GM21360 (cell line): ENCODE measurements around the gene SEMA4A.
"Not testable (repeated sequence)": the region's sequence is repeated elsewhere in the genome, so short reads cannot be mapped to it uniquely, and the experiment has no call there.

ENCODE experiments used
- ATAC-seq: cut with Tn5 transposase; IDR thresholded peaks from one replicate; pipeline ENCODE4 v1.9.1; 2021; ENCODE audit warnings: mild to moderate bottlenecking, moderate library complexity; ENCODE audit not compliant: unreplicated experiment

Gene SEMA4A

GRCh38 chr1:156155756-156156510 lies 2.5 kb downstream of the SEMA4A start:
- ATAC-seq = no peak

- ATAC-seq = no peak
These were observed 4.1 kb downstream of the SEMA4A start for GRCh38 chr1:156157506-156157905.

- ATAC-seq = no peak
These were observed 4.6 kb downstream of the SEMA4A start for GRCh38 chr1:156157966-156158365.

- ATAC-seq = no peak
These were observed 6.8 kb downstream of the SEMA4A start for GRCh38 chr1:156160000-156160742.

- no peak for ATAC-seq
These were observed 7.4 kb downstream of the SEMA4A start for GRCh38 chr1:156160743-156161171.

- ATAC-seq = no peak
These were observed 9.1 kb downstream of the SEMA4A start for GRCh38 chr1:156162430-156163037.

GRCh38 chr1:156163712-156164111 lies 10.3 kb downstream of the SEMA4A start:
- ATAC-seq = no peak

- no peak for ATAC-seq
These were observed 10.9 kb downstream of the SEMA4A start for GRCh38 chr1:156164125-156164831.

- ATAC-seq = no peak
These were observed 11.7 kb downstream of the SEMA4A start for GRCh38 chr1:156165083-156165482.

- ATAC-seq = no peak
These were observed 14.2 kb downstream of the SEMA4A start for GRCh38 chr1:156167536-156167935.

GRCh38 chr1:156172696-156173470 lies 19.5 kb downstream of the SEMA4A start:
- ATAC-seq = no peak

GRCh38 chr1:156176610-156177210 lies 23.3 kb downstream of the SEMA4A start:
- no peak for ATAC-seq

- ATAC-seq = no peak
These were observed 24.7 kb downstream of the SEMA4A start for GRCh38 chr1:156177919-156178654.

- ATAC-seq = no peak
These were observed 27.1 kb downstream of the SEMA4A start for GRCh38 chr1:156180471-156180870.

- ATAC-seq = not testable (repeated sequence)
These were observed 28.1 kb downstream of the SEMA4A start for GRCh38 chr1:156181391-156181924.

- not testable (repeated sequence) for ATAC-seq
These were observed 28.8 kb downstream of the SEMA4A start for GRCh38 chr1:156182010-156182779.

GRCh38 chr1:156186347-156187177 lies 33.2 kb downstream of the SEMA4A start:
- ATAC-seq = not testable (repeated sequence)
